Lower leg skin (tissue), 3 donors: Measurements from ENCODE around the gene ENOX1.

Source experiments
- CTCF ChIP-seq, 3 donors: fragments of 450-650 bp; IDR thresholded peaks; one replicate each; pipeline ENCODE4 v1.5.1; 2016; ENCODE audit warnings: antibody characterized with exemption in 3 of 3, mild to moderate bottlenecking in 3 of 3, moderate library complexity in 2 of 3
- POLR2A ChIP-seq, 2 donors: fragments of 450-650 bp; IDR thresholded peaks; one replicate each; pipeline ENCODE4 v1.6.1; 2016 to 2017; ENCODE audit warnings: antibody characterized with exemption in 2 of 2, mild to moderate bottlenecking in 1 of 2, moderate library complexity in 1 of 2

- no peak for TF ChIP-seq CTCF (IDR thresholded peaks at IDR 0.05)
- no peak for TF ChIP-seq POLR2A (IDR thresholded peaks at IDR 0.05)
These were observed 548.3 kb downstream of the ENOX1 start for GRCh38 chr13:43238341-43239083.
